ENCODE measurements around the gene LILRA6. TPM values are rescaled to one million over a fixed set of nuclear protein-coding genes. Genes with fewer than 3 reads are reported as not detected.
A peak's percentile ranks its signal among the peaks of the same experiment; 100 is the strongest.

LILRA6 gene
- total RNA-seq, 2 experiments from 2014 or later, result not detected

- no TSS peak for BruUV-seq (replicated peaks)
- Histone ChIP-seq H3K9me3 (ENCODE audit: low read length) (no peaks in the 10 kb centered on the region), H3K27ac (ENCODE audit: low read depth, low read length, poor library complexity, severe bottlenecking) (peak overlapping the region; percentile 80), H3K36me3 (ENCODE audit: insufficient read depth, low read length) (peaks cover 75% of the 10 kb centered on the region), H3K79me2 (ENCODE audit: insufficient read depth, low read depth, low read length) (peaks cover 74% of the 10 kb centered on the region), H4K20me1 (ENCODE audit: insufficient read depth, low read length) (peaks cover 60% of the 10 kb centered on the region), H3K4me1 (ENCODE audit: insufficient read depth, low read length, poor library complexity, severe bottlenecking) (peaks cover 77% of the 10 kb centered on the region), H3K4me2 (ENCODE audit: low read length) (peak overlapping the region; percentile 92), H3K9me2 (ENCODE audit: insufficient read depth, low read length) (no peaks in the 10 kb centered on the region), H2AFZ (ENCODE audit: low read length) (no peak overlapping the region), H3K4me3 (ENCODE audit: low read depth, low read length, poor library complexity, severe bottlenecking) (peak overlapping the region; percentile 84)
- POLR2A ChIA-PET, result no interaction called here
- no peak for TF ChIP-seq EZH2phosphoT487 (IDR thresholded peaks at IDR 0.05; ENCODE audit: borderline replicate concordance, low read depth, low read length)
- TF ChIP-seq CTCF (conservative IDR thresholded peaks at IDR 0.05; ENCODE audit: low read length), result no peak
- CTCF ChIA-PET (ENCODE audit: unreplicated experiment), result no interaction called here
- peak; percentile 47 for DNase-seq (ENCODE audit: low spot score)
- intact Hi-C loops (cut with micrococcal nuclease; ENCODE audit: unreplicated experiment), result no loop called here
Measured at GRCh38 chr19:54203151-54203611, 39.4 kb downstream of the LILRA6 start.

GRCh38 chr19:54201980-54202379, 40.6 kb downstream of the LILRA6 start:
- peak overlapping the region; percentile 80 for H3K27ac ChIP-seq (ENCODE audit: low read depth, low read length, poor library complexity, severe bottlenecking)
- POLR2A ChIA-PET, result interaction anchor here (2.1 kb wide), 1 partner anchor 12 kb away, joined by 5 read pairs; the partner anchor contains the start of gene MBOAT7
- peaks cover 68% of the 10 kb centered on the region for H3K4me1 ChIP-seq (ENCODE audit: insufficient read depth, low read length, poor library complexity, severe bottlenecking)
- TF ChIP-seq EZH2phosphoT487 (IDR thresholded peaks at IDR 0.05; ENCODE audit: borderline replicate concordance, low read depth, low read length), result no peak
- no peak for TF ChIP-seq CTCF (conservative IDR thresholded peaks at IDR 0.05; ENCODE audit: low read length)
- intact Hi-C loops (cut with micrococcal nuclease; ENCODE audit: unreplicated experiment), result no loop called here
- no peaks in the 10 kb centered on the region for H3K9me2 ChIP-seq (ENCODE audit: insufficient read depth, low read length)
- CTCF ChIA-PET (ENCODE audit: unreplicated experiment), result no interaction called here
- peaks cover 63% of the 10 kb centered on the region for H3K36me3 ChIP-seq (ENCODE audit: insufficient read depth, low read length)
- no TSS peak for BruUV-seq (replicated peaks)
- H3K9me3 ChIP-seq (ENCODE audit: low read length), result no peaks in the 10 kb centered on the region
- no peak overlapping the region for H2AFZ ChIP-seq (ENCODE audit: low read length)
- peaks cover 73% of the 10 kb centered on the region for H3K79me2 ChIP-seq (ENCODE audit: insufficient read depth, low read depth, low read length)
- peak; percentile 45 for DNase-seq (ENCODE audit: low spot score)
- H3K4me2 ChIP-seq (ENCODE audit: low read length), result peak overlapping the region; percentile 92
- peaks cover 60% of the 10 kb centered on the region for H4K20me1 ChIP-seq (ENCODE audit: insufficient read depth, low read length)
- peak overlapping the region; percentile 84 for H3K4me3 ChIP-seq (ENCODE audit: low read depth, low read length, poor library complexity, severe bottlenecking)

- intact Hi-C loops (cut with micrococcal nuclease; ENCODE audit: unreplicated experiment), result no loop called here
- peaks cover 61% of the 10 kb centered on the region for H3K4me1 ChIP-seq (ENCODE audit: insufficient read depth, low read length, poor library complexity, severe bottlenecking)
- H3K27ac ChIP-seq (ENCODE audit: low read depth, low read length, poor library complexity, severe bottlenecking), result peak overlapping the region; percentile 80
- H3K9me3 ChIP-seq (ENCODE audit: low read length), result no peaks in the 10 kb centered on the region
- H3K36me3 ChIP-seq (ENCODE audit: insufficient read depth, low read length), result peaks cover 56% of the 10 kb centered on the region
- TF ChIP-seq EZH2phosphoT487 (IDR thresholded peaks at IDR 0.05; ENCODE audit: borderline replicate concordance, low read depth, low read length) (no peak), CTCF (conservative IDR thresholded peaks at IDR 0.05; ENCODE audit: low read length) (no peak)
- CTCF ChIA-PET (ENCODE audit: unreplicated experiment), result no interaction called here
- peak overlapping the region; percentile 92 for H3K4me2 ChIP-seq (ENCODE audit: low read length)
- peaks cover 52% of the 10 kb centered on the region for H4K20me1 ChIP-seq (ENCODE audit: insufficient read depth, low read length)
- peaks cover 67% of the 10 kb centered on the region for H3K79me2 ChIP-seq (ENCODE audit: insufficient read depth, low read depth, low read length)
- TSS peak; percentile 80 for BruUV-seq (replicated peaks)
- H3K9me2 ChIP-seq (ENCODE audit: insufficient read depth, low read length), result no peaks in the 10 kb centered on the region
- DNase-seq (ENCODE audit: low spot score), result no peak
- H2AFZ ChIP-seq (ENCODE audit: low read length), result no peak overlapping the region
- peak overlapping the region; percentile 84 for H3K4me3 ChIP-seq (ENCODE audit: low read depth, low read length, poor library complexity, severe bottlenecking)
- POLR2A ChIA-PET, result interaction anchor here (0.8 to 2.1 kb wide), 2 partner anchors 10 to 12 kb away, joined by 5 to 8 read pairs; partner anchors contain the start of genes MBOAT7 and TSEN34
Measured at GRCh38 chr19:54201172-54201701, 41.4 kb downstream of the LILRA6 start.
